ENCODE measurements around the gene FGF12.

Gene FGF12

GRCh38 chr3:192092388-192093005 lies 634.8 kb downstream of the FGF12 start:
- no peaks in the 10 kb centered on the region for H3K4me1 ChIP-seq (ENCODE audit: insufficient read depth, insufficient read length)
- no peaks in the 10 kb centered on the region for H3K27me3 ChIP-seq (ENCODE audit: insufficient read depth, insufficient read length)
- TF ChIP-seq YY1 (IDR thresholded peaks at IDR 0.05; ENCODE audit: insufficient read depth, insufficient read length) (no peak), ZNF274 (IDR thresholded peaks at IDR 0.05; ENCODE audit: low read depth, low read length) (no peak), SUZ12 (IDR thresholded peaks at IDR 0.05; ENCODE audit: extremely low read depth, insufficient read depth, insufficient read length) (no peak)
- H3K9me3 ChIP-seq (ENCODE audit: insufficient read depth, low read length), result no peaks in the 10 kb centered on the region
- no peak overlapping the region for H3K4me3 ChIP-seq (ENCODE audit: insufficient read length, low read depth)
- no peaks in the 10 kb centered on the region for H3K36me3 ChIP-seq (ENCODE audit: insufficient read depth, insufficient read length, low read length)
- DNase-seq (ENCODE audit: low read depth, low spot score), result no peak
- H3K9ac ChIP-seq (ENCODE audit: insufficient read length, low read depth), result no peak overlapping the region

- no peak for DNase-seq (ENCODE audit: low read depth, low spot score)
- no peak overlapping the region for H3K4me3 ChIP-seq (ENCODE audit: insufficient read length, low read depth)
- no peak overlapping the region for H3K9ac ChIP-seq (ENCODE audit: insufficient read length, low read depth)
- no peaks in the 10 kb centered on the region for H3K9me3 ChIP-seq (ENCODE audit: insufficient read depth, low read length)
- H3K27me3 ChIP-seq (ENCODE audit: insufficient read depth, insufficient read length), result no peaks in the 10 kb centered on the region
- H3K4me1 ChIP-seq (ENCODE audit: insufficient read depth, insufficient read length), result no peaks in the 10 kb centered on the region
- TF ChIP-seq ZNF274 (IDR thresholded peaks at IDR 0.05; ENCODE audit: low read depth, low read length) (no peak), SUZ12 (IDR thresholded peaks at IDR 0.05; ENCODE audit: extremely low read depth, insufficient read depth, insufficient read length) (no peak), YY1 (IDR thresholded peaks at IDR 0.05; ENCODE audit: insufficient read depth, insufficient read length) (no peak)
- H3K36me3 ChIP-seq (ENCODE audit: insufficient read depth, insufficient read length, low read length), result no peaks in the 10 kb centered on the region
Measured at GRCh38 chr3:192091831-192092230, 635.5 kb downstream of the FGF12 start.

DNA sequence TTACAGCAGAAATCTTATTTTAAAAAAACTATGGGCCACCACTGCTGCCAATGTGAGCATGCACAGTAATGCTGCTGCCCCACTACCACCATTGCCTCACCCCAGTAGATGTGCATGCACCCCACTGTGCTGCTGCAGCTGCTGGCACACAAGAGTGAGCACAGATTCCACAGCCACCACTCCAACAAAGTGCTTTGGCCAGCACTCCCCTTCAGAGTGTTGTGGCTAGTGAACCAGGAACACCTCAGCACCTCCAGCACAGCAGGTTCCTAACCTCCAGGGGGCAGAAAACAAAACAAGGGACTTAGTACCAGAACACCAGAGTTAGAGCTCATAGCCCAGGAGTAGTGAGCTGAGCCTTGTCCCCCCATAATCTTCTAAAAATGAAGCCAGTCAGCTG lies 636.8 kb downstream of the FGF12 start:
- H3K9ac ChIP-seq (ENCODE audit: insufficient read length, low read depth), result no peak overlapping the region
- H3K27me3 ChIP-seq (ENCODE audit: insufficient read depth, insufficient read length), result no peaks in the 10 kb centered on the region
- DNase-seq (ENCODE audit: low read depth, low spot score), result peak; percentile 8

More for the DNA sequence above, 636.8 kb downstream of the FGF12 start:
- Histone ChIP-seq H3K9me3 (ENCODE audit: insufficient read depth, low read length) (no peaks in the 10 kb centered on the region), H3K4me1 (ENCODE audit: insufficient read depth, insufficient read length) (no peaks in the 10 kb centered on the region), H3K4me3 (ENCODE audit: insufficient read length, low read depth) (no peak overlapping the region), H3K36me3 (ENCODE audit: insufficient read depth, insufficient read length, low read length) (no peaks in the 10 kb centered on the region)
- TF ChIP-seq YY1 (IDR thresholded peaks at IDR 0.05; ENCODE audit: insufficient read depth, insufficient read length), result no peak
- TF ChIP-seq ZNF274 (IDR thresholded peaks at IDR 0.05; ENCODE audit: low read depth, low read length), result no peak
- no peak for TF ChIP-seq SUZ12 (IDR thresholded peaks at IDR 0.05; ENCODE audit: extremely low read depth, insufficient read depth, insufficient read length)
